Endothelial cell (in vitro differentiated cells): Measurements from ENCODE around the gene CLDN18. TPM values are rescaled to one million over a fixed set of nuclear protein-coding genes. Genes with fewer than 3 reads are reported as not detected.

Source experiments
- DNase-seq: peaks from one replicate; pipeline ENCODE4 v3.0.0; 2021; ENCODE audit warnings: low spot score
- H3K27ac Mint-ChIP-seq: one replicate; pipeline ENCODE4 v1.8.0; 2021; ENCODE audit warnings: mixed read lengths, inconsistent platforms; ENCODE audit not compliant: unreplicated experiment
- H3K27me3 Mint-ChIP-seq: one replicate; pipeline ENCODE4 v1.8.0; 2021; ENCODE audit warnings: mild to moderate bottlenecking, moderate library complexity, mixed read lengths, inconsistent platforms; ENCODE audit not compliant: unreplicated experiment
- H3K36me3 Mint-ChIP-seq: one replicate; pipeline ENCODE4 v1.8.0; 2021; ENCODE audit warnings: mild to moderate bottlenecking, low read depth, mixed read lengths, inconsistent platforms; ENCODE audit not compliant: unreplicated experiment
- H3K4me1 Mint-ChIP-seq: one replicate; pipeline ENCODE4 v1.8.0; 2021; ENCODE audit warnings: mild to moderate bottlenecking, mixed read lengths, inconsistent platforms; ENCODE audit not compliant: unreplicated experiment
- H3K4me3 Mint-ChIP-seq: one replicate; pipeline ENCODE4 v1.8.0; 2021; ENCODE audit warnings: mild to moderate bottlenecking, mixed read lengths, inconsistent platforms; ENCODE audit not compliant: unreplicated experiment
- H3K9me3 Mint-ChIP-seq: one replicate; pipeline ENCODE4 v1.8.0; 2021; ENCODE audit warnings: mixed read lengths, inconsistent platforms; ENCODE audit not compliant: unreplicated experiment
- total RNA-seq: library from RNA; stranded (reverse); fragmentation: NEBNext Ultra II Directional; extraction: Animal tissue kit (Norgen Biotek cat#: 25700); gene quantifications from one replicate; pipeline ENCODE4 v1.2.1, GENCODE V29; 2021; ENCODE audit not compliant: unreplicated experiment
- TF ChIP-seq, protein P1 (sequence below): fragments of 200-600 bp; sonication (generic); IDR thresholded peaks from one replicate; pipeline ENCODE4 v1.5.0; 2021; ENCODE audit warnings: antibody characterized with exemption; ENCODE audit not compliant: unreplicated experiment

The CLDN18 gene
- total RNA-seq, 1 donor from 2014 or later: not detected

DNA sequence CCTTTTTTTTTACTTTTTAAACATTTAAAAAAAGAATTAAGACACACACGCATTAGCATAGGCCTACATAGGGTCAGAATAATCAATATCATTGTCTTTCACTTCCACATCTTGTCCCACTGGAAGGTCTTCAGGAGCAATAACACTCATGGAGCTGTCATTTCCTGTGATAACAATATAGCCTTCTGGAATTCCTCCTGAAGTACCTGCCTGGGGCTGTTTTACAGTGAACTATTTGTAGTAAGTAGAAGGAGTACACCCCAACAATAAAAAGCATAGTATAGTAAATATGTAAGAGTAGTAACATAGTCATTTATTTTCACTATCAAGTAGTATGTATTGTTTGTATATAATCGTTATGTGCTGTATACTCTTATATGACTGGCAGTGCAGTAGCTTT is 19.5 kb upstream of the CLDN18 start:
- TF ChIP-seq, protein P1, sequence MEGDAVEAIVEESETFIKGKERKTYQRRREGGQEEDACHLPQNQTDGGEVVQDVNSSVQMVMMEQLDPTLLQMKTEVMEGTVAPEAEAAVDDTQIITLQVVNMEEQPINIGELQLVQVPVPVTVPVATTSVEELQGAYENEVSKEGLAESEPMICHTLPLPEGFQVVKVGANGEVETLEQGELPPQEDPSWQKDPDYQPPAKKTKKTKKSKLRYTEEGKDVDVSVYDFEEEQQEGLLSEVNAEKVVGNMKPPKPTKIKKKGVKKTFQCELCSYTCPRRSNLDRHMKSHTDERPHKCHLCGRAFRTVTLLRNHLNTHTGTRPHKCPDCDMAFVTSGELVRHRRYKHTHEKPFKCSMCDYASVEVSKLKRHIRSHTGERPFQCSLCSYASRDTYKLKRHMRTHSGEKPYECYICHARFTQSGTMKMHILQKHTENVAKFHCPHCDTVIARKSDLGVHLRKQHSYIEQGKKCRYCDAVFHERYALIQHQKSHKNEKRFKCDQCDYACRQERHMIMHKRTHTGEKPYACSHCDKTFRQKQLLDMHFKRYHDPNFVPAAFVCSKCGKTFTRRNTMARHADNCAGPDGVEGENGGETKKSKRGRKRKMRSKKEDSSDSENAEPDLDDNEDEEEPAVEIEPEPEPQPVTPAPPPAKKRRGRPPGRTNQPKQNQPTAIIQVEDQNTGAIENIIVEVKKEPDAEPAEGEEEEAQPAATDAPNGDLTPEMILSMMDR: no peak
- Mint-ChIP-seq H3K36me3 (no peaks in the 10 kb centered on the region), H3K4me1 (no peaks in the 10 kb centered on the region), H3K27me3 (no peaks in the 10 kb centered on the region), H3K9me3 (no peaks in the 10 kb centered on the region), H3K27ac (no peak overlapping the region), H3K4me3 (no peak overlapping the region)
- DNase-seq: no peak

DNA sequence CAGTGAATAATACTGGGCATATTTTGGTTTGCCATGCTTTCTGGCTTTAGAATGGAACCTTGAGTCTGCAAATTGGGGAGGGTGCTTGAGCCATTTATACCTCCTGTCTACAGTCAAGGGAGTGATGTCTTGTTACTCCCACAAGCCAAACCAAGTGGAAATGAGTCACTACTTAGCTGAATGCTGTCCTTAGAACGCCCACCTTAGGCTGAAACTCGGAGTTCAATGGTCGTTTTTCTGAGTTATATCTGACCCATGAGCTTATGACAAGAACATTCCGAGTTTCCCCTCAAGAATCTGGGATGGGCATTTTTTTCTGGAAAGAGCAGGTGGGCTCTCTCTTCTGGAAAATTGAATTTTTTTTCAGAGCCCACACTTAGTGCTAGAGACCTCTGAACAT is 17.4 kb upstream of the CLDN18 start:
- H3K27me3 Mint-ChIP-seq: no peaks in the 10 kb centered on the region
- DNase-seq: no peak
- H3K36me3 Mint-ChIP-seq: no peaks in the 10 kb centered on the region
- TF ChIP-seq, protein P1: no peak
- no peaks in the 10 kb centered on the region for H3K9me3 Mint-ChIP-seq
- no peak overlapping the region for H3K27ac Mint-ChIP-seq
- H3K4me3 Mint-ChIP-seq: no peak overlapping the region
- no peaks in the 10 kb centered on the region for H3K4me1 Mint-ChIP-seq

DNA sequence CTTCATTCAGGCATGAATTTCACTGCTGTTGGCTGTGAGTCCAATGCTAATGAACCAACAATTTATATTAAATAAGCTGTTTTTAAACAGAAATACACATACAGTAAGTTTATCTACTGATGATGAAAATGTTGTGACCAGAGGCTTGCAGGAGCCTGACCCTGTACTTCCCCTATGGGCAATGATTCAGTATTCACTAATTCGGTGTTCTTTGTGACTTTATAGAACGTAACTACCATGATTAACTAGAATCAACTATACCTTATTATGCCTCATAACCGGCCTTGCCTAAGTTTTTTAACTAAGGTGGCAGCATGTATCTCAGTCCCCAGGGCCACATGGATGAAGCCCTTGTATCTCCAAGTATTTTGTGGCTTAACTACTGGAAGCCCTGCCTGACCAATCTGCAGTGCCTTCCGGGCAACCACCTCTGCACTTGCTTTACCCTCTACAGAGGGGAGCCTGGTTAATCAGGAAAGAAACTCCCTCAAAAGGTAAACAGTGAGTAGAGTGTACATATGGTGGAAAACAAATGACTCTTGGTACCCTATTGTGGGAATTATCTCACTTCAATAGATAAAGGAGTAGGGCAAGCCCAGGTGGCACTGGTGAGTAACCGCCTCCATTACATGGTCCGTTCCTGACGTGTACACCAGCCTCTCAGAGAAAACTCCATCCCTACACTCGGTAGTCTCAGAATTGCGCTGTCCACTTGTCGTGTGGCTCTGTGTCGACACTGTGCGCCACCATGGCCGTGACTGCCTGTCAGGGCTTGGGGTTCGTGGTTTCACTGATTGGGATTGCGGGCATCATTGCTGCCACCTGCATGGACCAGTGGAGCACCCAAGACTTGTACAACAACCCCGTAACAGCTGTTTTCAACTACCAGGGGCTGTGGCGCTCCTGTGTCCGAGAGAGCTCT is 11.6 kb upstream of the CLDN18 start:
- no peaks in the 10 kb centered on the region for H3K4me1 Mint-ChIP-seq
- TF ChIP-seq, protein P1: no peak
- DNase-seq: no peak
- no peaks in the 10 kb centered on the region for H3K9me3 Mint-ChIP-seq
- no peaks in the 10 kb centered on the region for H3K36me3 Mint-ChIP-seq
- H3K27ac Mint-ChIP-seq: no peak overlapping the region
- no peaks in the 10 kb centered on the region for H3K27me3 Mint-ChIP-seq
- no peak overlapping the region for H3K4me3 Mint-ChIP-seq

DNA sequence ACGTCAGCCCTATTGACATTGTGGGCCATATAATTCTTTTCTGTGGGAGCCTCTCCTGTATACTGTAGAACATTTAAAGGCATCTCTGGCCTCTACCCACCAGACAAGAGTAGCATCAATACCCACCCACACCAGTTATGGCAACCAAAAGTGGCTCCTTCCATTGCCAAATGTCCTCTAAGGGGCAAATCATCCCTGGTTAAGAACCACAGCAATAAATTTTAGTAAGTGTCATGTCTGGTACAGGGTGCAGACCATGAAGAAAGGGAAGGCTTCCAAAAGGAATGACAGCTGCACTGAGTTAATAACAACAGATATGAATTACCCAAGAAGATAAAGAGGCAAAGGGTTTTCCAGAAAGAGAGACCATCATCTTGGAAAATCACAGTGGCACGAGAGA is 6.9 kb upstream of the CLDN18 start:
- TF ChIP-seq, protein P1: no peak
- Mint-ChIP-seq H3K36me3 (no peaks in the 10 kb centered on the region), H3K27ac (no peak overlapping the region), H3K4me1 (no peaks in the 10 kb centered on the region), H3K4me3 (no peak overlapping the region), H3K9me3 (no peaks in the 10 kb centered on the region), H3K27me3 (no peaks in the 10 kb centered on the region)
- DNase-seq: no peak

DNA sequence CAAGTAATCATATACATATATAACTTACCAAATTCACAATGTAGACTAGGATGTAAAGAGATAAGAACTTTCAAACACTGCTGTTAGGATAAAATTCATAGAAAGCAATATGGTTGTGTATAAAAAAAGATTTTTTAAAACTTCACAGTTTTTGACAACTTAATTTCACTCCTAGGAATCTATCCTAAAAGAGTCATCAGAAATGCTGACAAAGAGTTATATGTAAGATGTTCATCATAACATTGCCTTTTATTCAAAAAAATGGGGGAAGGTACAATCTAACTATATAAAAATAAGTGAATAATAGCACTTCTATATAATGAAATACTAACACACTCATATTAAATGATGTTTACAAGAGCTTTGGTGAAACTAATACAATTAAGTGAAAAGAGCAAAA is 4.3 kb upstream of the CLDN18 start:
- Mint-ChIP-seq H3K4me1 (no peaks in the 10 kb centered on the region), H3K27ac (no peak overlapping the region), H3K36me3 (no peaks in the 10 kb centered on the region), H3K27me3 (no peaks in the 10 kb centered on the region), H3K9me3 (no peaks in the 10 kb centered on the region), H3K4me3 (no peak overlapping the region)
- no peak for DNase-seq
- TF ChIP-seq, protein P1: no peak
